Measurements from ENCODE around the gene SCLT1.
A peak's percentile ranks its signal among the peaks of the same experiment; 100 is the strongest.
"Not testable (repeated sequence)": the region's sequence is repeated elsewhere in the genome, so short reads cannot be mapped to it uniquely, and the experiment has no call there.

Gene SCLT1

DNA sequence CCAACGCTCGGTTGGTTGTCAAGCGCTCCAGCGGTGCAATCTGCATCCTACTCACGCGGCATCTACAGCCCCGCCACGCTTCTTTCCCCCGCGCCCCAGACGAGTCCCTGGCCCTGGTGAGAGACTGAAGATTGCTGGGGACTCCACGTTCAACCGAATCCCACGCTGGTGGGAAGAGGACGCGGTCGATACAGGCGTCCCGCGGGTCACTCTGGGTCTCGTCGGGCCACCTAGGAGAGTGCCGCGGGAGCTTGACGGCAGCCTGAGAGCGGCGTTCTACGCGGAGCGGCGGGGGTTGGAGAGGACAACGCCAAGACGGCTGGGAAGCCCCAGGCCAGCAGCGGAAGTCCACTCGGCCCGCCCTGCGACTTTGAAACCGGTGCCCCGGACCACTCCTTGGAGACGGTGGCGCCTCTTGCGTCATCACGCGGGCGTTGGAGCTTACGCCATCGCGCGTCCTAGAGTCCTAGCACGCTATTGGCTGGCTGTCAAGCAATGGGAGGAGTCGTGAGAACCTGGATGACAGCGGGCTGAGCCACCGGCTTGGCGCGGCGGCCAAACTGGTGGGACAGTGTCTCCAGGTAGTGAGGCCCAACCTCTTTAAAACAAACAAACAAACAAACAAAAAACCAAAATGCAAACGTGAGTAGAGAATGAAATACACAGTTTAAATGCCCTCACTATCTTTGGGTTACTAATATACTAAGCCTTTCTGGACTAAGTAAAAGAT lies at the start of gene SCLT1:
Gene SCLT1 (minus strand): TSS at position 349 of the 730 bp plus-strand sequence. CDS start 436 bp downstream, outside the sequence.
- DNase-seq: peak; percentile 95

DNA sequence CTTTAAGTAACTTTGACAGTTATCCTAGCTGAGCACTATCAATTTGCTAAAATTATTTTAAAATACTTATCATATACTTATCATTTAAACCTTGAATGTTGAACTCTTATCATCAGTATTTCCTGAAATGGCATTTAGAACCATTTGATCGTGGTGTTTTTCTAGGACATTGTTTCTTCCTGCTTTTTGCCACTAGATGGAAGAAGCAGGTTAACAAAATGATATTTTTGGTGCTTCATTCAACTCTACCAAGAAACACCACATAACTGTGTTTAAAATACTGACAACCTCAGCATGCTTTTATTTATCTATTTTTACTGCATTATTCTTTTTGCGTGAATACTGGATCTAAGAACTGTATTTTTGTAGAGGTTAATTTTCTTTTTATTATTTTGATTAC lies 47.2 kb upstream of the SCLT1 start:
- DNase-seq: no peak

- no peak for DNase-seq
Measured at GRCh38 chr4:129138810-129139496, 45.6 kb upstream of the SCLT1 start.

- no peak for DNase-seq
Measured at GRCh38 chr4:129136433-129136832, 43.1 kb upstream of the SCLT1 start.

DNA sequence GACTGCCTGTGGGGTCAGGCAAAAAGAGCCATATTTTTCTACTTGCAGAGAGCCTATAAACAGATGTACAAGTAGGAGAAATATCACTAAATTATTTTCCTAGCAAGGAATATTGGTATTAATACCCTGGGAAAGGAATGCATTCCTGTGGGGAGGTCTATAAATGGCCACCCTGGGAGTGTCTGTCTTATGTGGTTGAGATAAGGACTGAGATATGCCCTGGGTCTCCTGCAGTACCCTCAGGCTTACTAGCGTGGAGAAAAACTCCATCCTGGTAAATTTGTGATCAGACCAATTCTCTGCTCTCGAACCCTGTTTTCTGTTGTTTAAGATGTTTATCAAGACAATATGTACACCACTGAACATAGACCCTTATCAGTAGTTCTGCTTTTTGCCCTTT lies 38.0 kb upstream of the SCLT1 start:
- DNase-seq: no peak

- no peak for DNase-seq
Measured at GRCh38 chr4:129129143-129129542, 35.8 kb upstream of the SCLT1 start.

GRCh38 chr4:129126614-129127013 lies 33.3 kb upstream of the SCLT1 start:
- not testable (repeated sequence) for DNase-seq

DNA sequence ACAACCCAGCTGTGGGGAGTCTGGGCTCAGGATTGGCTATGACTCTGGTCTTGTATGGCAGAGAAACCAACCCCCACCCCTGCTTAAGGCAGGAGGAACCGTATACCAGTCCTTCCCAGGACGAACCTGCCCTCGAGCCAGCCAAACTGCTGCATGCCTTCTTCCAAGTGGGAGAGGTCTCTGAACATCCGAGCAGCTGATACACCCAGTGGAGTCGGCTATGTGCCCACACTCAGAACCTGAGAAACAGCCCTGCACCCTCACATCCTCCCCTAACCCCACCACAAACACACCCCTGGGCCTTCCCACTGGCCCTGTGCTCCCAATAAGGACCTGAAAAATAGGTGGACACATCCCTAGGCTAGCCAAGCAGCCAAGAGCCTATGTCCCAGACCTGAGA lies 24.4 kb upstream of the SCLT1 start:
- no peak for DNase-seq

- no peak for DNase-seq
Measured at GRCh38 chr4:129113919-129114318, 20.6 kb upstream of the SCLT1 start.

DNA sequence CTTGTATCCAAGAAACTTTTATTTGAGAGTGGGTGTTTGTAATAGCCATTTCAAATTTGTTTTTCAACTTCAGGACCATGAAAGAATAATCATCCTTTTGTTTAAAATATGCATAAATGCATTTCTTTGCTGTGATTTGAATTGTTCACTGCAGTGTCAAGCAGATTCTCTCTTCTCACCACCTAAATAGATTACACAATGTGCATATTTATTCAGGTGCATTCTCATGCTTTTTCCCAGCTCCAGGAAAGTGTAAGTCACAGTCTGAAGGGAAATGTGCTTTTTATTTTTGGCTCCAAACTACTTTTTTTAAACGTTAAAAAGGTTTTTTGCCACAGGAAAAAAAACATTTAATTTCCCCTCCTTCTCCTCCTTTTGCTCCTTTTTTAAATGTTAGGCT lies 20.1 kb upstream of the SCLT1 start:
- DNase-seq: no peak

DNA sequence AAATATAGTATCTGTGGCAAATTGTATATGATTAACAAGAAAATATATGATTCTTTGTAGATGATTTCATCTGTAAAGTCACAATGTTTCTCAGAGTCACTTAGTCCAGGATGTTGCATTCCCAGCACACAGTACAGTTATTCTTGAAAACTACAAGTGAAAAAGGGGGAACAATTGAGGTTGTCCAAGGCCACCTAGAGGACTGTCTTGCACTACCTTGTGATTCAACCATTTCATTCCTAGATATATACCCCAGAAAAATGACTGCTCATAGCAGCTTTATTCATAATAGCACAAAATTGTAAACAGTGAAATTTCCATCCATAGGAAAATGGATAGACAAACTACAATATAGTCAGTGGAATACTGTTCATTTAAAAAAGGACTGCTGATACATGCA lies 18.6 kb upstream of the SCLT1 start:
- DNase-seq: no peak

GRCh38 chr4:129110931-129111330 lies 17.6 kb upstream of the SCLT1 start:
- no peak for DNase-seq

DNA sequence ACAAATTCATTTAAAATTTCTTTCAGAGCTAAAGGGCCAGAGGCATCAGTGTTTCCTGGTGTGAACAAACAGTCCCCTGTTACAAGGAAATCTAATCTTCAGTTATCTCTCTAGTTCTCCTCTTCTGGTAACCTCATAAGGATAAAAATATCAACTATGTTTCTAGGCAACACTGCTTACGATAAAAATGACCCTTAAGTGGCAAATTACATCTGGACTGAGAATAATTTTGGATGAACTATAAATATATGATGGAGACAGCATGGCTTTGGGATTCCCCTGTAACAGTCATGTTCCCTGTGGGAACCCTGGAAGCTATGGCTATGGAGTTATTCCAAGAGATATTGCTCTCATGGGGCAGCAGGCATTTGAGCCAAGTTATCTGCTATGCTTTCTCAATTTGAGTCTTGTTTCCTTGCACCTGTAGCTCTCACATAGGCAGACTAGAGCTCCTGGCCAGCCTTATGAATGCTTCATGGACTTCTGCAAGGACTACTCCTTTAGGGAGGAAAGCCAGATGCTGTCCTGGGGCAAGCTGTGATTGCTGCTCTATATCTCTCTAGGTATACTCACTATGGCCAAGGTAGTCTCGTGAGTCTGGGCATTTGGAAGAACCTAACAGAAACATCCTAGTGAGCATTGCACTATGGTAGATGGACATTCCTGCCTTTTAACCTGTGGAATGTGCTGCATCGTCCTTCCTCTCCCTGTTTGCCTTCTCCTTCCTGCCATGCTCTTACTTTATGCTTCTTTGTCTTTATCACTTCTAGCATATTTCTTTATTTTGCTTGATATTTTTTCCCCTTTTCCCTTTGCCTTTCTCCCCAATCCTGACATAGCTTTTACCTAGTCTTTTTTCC lies 16.9 kb upstream of the SCLT1 start:
- DNase-seq: no peak

- no peak for DNase-seq
Measured at GRCh38 chr4:129098531-129099001, 5.2 kb upstream of the SCLT1 start.

DNA sequence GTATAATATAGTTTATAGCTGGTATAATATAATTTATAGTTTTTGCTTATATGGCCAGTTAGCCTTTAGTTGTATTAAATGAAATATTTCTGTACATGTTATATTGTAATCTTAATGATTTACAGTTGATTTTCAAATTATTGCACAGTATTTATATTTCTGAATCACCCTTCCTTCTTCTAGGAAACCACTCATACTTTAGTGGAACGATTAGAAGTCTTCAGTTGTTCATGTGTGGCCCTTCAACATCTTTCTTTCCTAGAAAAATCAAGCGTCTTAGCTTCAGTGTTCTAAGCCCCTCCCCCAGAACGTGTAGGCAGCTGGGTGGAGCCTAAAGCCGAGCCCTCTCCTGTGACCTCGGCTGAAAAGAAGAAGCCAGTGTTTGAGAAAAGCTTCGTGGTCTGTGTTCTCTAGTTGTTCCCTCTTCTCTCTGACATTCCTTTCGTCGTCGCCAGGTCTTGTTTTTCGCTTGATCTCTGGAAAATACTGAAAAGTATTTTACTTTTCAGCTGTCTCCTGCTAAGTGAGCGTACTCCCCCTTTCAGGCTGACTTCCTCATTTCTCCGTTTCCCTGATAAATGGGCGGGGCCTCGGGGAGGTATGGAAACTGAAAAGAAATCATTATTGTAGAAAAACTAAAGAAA lies 2.6 kb upstream of the SCLT1 start, which contains the start of gene C4orf33:
Gene C4orf33 (plus strand): TSS at position 342 of the 644 bp plus-strand sequence. CDS start 6,459 bp downstream, outside the sequence.
- DNase-seq: peak; percentile 54

DNA sequence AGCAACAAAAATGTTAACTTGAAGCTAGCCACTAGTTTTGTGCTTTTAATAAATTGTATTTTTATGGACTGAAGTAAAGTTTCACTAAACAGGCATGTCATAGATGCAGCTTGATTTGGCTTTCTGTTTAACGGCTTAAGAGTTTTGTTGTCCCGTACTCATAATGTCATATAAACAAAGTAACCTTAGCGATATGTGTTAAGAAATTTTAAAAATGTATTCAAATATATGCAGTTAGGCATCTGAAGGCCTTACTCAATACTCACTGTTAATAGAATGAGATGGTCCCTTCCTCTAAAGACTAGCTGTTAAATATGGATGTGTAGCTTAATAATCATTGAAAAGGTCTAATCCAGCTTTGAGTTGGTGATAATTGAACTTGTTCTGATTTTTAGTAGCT lies 1.0 kb upstream of the SCLT1 start:
- no peak for DNase-seq

- DNase-seq: no peak
Measured at GRCh38 chr4:129092631-129093190, 628 bp downstream of the SCLT1 start.

DNA sequence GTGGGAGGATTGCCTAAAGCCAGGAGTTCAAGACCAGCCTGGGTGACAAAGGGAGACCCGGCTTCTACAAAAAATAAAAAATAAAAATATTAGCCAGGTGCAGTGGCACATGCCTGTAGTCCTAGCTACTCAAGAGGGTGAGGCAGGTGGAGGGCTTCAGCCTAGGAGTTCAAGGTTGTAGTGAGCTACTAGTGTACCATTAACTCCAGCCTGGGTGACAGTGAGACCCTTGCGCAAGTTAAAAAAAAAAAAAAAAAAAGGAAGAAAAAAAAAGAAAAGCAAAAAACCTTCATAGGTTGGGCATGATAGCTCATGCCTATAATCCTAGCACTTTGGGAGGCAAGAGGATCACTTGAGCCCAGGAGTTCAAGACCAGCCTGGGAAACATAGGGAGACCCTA lies 5.8 kb downstream of the SCLT1 start:
- DNase-seq: no peak

DNA sequence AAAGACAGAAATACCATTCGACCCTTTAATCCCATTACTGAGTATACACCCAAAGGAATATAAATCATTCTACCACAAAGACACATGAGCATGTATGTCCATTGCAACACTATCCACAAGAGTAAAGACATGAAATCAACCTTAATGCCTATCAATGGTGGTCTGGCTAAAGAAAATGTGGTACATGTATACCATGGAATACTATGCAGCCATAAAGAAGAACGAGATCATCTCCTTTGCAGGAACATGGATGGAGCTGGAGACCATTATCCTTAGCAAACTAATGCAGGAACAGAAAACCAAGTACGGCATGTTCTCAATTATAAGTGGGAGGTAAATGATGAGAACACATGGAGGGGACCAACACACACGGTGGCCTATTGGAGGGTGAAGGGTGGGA lies 7.9 kb downstream of the SCLT1 start:
- no peak for DNase-seq

DNA sequence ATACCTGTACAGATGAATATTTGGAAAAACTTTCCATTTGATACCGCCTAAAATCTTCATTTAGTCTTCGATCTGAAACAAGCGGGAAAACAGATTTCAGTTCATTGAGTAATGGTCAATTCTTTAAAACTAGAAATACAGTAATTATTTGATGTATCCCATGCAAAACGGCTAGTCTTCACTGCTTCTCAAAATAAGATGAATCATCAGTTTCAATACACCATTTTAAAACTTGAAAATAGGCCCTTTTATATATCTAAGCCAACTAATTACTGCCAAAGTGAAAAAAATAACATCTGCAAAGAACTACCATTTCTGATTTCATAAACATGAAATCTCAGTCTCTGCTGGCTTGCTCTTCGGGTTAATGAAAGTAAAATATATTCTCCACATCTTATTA lies 11.0 kb downstream of the SCLT1 start:
- no peak for DNase-seq

GRCh38 chr4:129080129-129080528 lies 13.2 kb downstream of the SCLT1 start:
- DNase-seq: no peak

- DNase-seq: no peak
Measured at GRCh38 chr4:129077326-129077725, 16.0 kb downstream of the SCLT1 start.
